Activated CD8-positive, alpha-beta memory T cell treated with anti-CD3 and anti-CD28 coated beads for 36 hours (primary cell): ENCODE data around the gene UBAP2. TPM values are rescaled to one million over a fixed set of nuclear protein-coding genes. Genes with fewer than 3 reads are reported as not detected.

Experiments used
- CTCF ChIA-PET: fragments of 350-600 bp; sonication (Branson Sonifier 250); formaldehyde crosslinking; loops from one replicate; lab custom pipeline; 2021; ENCODE audit warnings: antibody characterized with exemption; lab: Charles Lee
- POLR2A ChIA-PET: fragments of 350-600 bp; sonication (Branson Sonifier 250); formaldehyde crosslinking; loops from one replicate; lab custom pipeline; 2021; ENCODE audit warnings: antibody characterized with exemption; lab: Charles Lee
- total RNA-seq, 2 experiments: library from RNA; stranded (reverse); gene quantifications; one replicate each; pipeline ENCODE4 v1.2.3, GENCODE V29; 2021

UBAP2 gene
- total RNA-seq, 2 experiments from 2014 or later, result 52.1 to 53.6 TPM

- ChIA-PET CTCF (no interaction called here), POLR2A (no interaction called here)
These were observed 108.5 kb downstream of the UBAP2 start for GRCh38 chr9:33939924-33940874.

DNA sequence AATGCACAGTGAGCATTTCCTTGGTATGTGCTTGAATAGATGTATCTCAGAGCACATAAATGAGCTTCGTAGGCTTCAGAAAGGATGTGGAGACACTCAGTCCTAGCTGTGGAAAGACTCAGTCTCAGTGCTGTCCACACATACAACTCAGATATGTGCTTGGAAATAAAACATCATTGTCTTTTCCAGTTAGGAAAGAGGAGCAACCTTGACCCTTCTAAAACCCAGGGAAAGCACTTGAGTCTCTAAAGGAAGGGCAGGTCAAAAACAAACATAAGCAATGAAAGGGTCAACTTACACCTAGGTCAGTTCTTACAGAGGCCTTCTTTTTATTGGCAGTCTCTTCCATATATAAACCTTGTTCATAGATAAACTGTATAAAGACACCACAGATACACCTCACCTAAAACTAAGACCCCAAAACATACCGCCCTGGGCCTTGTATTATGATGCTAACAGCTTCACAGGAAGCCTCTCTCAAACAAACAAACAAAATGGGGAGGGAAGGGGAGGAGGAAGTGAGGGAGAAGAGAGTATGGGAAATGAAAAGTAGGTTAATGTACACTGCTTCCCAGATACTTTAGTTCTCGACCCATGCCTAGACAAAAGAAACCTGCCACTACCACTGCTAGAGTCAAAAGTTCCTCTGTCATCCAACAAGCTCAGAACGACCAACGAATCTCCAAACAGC, 114.4 kb downstream of the UBAP2 start:
- CTCF ChIA-PET, result no interaction called here

GRCh38 chr9:33932078-33932807, 116.4 kb downstream of the UBAP2 start:
- POLR2A ChIA-PET, result no interaction called here
- CTCF ChIA-PET, result interaction anchor here (0.9 kb wide), 1 partner anchor 56 kb away, joined by 3 read pairs; no protein-coding TSS in a partner anchor

More for the DNA sequence above, 114.4 kb downstream of the UBAP2 start:
- POLR2A ChIA-PET, result interaction anchor here (0.6 kb wide), 1 partner anchor 114 kb away, joined by 4 read pairs; no protein-coding TSS in a partner anchor

- ChIA-PET POLR2A (no interaction called here), CTCF (no interaction called here)
These were observed 117.4 kb downstream of the UBAP2 start for GRCh38 chr9:33931326-33931725.

GRCh38 chr9:33927694-33928093, 121.0 kb downstream of the UBAP2 start:
- CTCF ChIA-PET, result no interaction called here
- POLR2A ChIA-PET, result no interaction called here

DNA sequence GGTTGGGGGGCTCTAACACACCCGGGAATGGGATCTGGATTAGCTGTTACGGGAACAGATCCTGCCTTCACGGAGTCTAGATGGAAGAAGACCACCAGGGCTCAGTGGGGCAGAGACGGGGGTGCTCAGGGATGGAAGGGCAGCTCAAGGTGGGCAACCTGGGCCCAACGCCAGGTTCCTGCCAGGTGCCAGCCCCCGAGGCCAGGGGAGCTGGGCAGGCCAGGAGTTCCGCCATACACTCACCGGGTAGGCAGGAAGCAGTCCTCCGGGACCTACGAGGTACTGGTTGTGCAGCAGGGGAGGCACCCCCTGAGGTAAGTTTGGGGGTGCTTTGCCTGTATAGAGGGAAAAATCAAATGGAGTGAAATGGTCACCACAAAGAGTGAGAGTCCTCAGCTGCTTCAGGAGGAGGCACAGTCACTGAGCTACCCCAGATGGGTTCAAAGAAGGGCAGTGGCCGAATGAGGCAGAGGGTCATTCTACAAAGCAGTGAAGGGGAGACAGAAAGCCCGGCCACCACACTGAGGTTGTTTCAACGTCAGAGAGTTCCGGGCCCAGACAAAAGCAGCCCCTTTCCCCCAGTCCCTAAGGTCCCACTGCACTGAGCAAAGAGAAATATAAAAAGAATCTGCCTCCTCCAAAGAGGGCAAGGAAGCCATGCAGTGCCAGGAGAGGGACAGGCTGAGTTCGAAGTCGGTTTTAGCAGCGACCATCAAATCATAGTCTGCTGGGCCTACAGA, 121.8 kb downstream of the UBAP2 start:
- POLR2A ChIA-PET, result no interaction called here
- CTCF ChIA-PET, result interaction anchor here (0.8 kb wide), 1 partner anchor 147 kb away, joined by 3 read pairs; no protein-coding TSS in a partner anchor

DNA sequence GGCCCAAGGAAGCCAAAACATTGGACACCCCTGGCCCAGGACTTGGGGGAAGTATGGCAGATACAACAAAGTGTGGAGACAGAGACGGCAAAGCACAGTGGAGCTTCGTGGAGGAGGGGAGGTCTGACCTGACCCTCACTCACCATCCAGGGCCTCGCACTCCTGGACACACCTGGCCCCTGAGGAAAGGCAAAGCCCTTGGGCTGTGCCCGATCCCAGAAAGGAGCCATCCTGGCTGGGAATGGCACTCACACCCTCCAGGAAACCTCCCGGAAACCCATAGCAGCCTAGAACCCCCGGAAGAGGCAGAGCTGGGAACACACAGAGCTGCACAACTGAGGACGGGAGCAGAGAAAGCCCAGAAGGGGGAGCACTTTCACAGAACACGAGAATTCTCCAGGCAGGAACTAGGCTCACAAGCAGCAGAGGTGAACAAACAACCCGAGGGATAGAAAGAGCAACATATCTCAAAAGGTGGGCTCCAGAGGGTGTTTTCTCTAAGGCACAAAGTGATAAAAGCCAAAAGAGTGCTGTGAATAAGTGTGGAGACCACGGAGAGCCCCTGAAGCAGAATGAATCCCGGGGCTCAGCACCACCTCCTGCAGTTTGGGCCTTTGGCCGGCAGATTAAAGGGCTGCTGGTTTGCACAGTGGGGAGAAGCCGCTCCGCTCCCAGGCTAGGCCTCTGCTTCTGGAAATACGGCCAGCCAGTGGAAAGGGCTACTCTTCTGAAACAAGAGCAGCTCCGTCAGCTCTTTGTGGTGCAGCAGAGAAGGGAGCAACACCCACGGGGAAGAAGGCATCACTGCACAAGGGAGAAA, 123.5 kb downstream of the UBAP2 start:
- ChIA-PET CTCF (interaction anchor here (1.2 kb wide), 1 partner anchor 10 kb away, joined by 4 read pairs; no protein-coding TSS in a partner anchor), POLR2A (no interaction called here)

DNA sequence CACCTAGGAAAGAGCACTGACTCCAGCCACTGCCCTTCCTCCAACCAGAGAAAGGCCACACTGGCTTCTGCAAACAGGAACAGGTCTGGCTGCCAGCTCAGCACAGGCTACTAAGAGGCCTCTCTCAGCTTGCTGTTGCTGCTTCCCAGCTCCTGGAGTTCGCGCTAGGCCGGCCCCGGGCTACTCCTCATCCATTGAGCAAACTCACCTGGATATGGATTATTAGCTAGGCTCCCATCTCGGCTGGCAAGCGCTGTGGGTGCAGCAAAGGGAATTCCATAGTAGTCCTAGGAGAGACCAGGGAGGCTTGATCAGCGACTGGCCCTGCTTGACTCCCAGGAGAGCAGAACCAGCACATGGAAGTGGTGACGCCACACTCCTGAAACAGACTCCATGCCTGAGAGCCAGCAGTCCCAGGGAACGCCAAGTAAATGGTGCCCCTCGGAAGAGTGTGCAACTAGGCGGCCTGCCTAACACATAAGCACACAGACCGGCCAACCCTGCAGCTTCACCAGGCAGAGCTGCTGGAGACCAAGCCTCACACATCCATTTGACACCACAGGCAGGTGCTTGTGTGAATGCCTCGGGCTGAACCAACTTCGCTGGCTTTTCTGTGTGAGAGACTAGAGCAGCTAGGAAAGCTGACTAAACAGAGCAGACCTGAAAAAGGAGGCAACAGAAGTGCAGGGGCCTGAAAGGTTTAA, 124.5 kb downstream of the UBAP2 start:
- ChIA-PET POLR2A (no interaction called here), CTCF (interaction anchor here (1.2 kb wide), 1 partner anchor 9 kb away, joined by 4 read pairs; no protein-coding TSS in a partner anchor)

- ChIA-PET CTCF (no interaction called here), POLR2A (no interaction called here)
These were observed 125.6 kb downstream of the UBAP2 start for GRCh38 chr9:33923079-33923478.

GRCh38 chr9:33921967-33922895, 126.5 kb downstream of the UBAP2 start:
- ChIA-PET CTCF (no interaction called here), POLR2A (no interaction called here)

GRCh38 chr9:33919276-33919897, 129.3 kb downstream of the UBAP2 start:
- ChIA-PET POLR2A (no interaction called here), CTCF (no interaction called here)

DNA sequence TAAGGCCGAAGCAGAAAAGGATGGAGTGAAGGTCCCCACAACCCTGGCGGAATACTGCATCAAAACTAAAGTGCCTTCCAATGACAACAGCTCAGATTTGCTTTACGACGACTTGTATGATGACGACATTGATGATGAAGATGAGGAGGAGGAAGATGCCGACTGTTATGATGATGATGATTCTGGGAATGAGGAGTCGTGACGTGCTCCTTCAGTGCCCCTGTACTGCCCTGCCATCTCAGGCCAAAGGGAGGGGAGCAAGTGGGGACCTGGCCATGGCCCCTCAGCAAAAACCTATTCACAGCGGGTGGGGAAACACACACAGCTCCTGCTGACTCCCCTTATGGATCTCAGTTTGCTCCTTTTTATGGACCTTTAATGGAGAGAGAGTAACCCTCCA, 131.7 kb downstream of the UBAP2 start:
- ChIA-PET CTCF (no interaction called here), POLR2A (no interaction called here)

GRCh38 chr9:33914887-33915628, 133.6 kb downstream of the UBAP2 start:
- ChIA-PET CTCF (interaction anchor here (0.7 to 1.0 kb wide), 3 partner anchors 10 to 196 kb away, joined by 3 to 4 read pairs (median 4); no protein-coding TSS in a partner anchor), POLR2A (interaction anchor here (1.0 kb wide), 1 partner anchor 97 kb away, joined by 3 read pairs; no protein-coding TSS in a partner anchor)

DNA sequence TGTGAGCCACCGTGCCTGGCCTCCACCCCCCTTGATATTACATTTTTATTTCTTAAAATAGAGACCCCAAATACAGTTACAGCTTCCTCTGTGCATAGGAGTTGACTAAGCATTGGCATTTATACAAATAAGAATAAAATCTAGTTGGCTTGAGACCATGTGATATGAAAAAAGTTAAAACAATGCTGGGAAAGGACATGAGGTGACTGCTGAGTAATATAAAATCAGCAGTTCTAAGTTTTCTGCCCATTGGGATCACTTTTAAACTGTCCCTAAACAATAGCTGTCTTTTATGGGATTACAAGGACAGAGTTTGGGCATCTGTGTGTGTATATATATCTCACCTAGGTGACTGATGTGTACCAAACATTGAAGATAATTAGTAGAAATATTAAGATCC, 135.1 kb downstream of the UBAP2 start:
- ChIA-PET POLR2A (no interaction called here), CTCF (no interaction called here)

DNA sequence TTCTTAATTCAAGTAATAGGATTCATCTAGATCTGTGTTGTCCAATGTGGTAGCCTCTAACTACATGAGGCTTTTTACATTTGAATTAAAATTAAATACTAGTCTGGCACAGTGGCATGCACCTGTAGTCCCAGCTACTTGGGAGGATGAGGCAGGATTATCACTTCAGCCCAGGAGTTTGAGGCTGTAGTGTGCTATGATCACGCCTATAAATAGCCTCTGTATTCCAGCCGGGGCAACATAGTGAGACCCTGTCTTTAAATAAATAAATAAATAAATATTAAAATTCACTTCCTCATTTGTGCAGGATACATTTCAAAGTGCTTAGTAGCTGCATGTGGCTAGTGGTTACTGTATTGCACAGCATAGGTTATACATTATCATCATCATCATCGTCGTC, 139.9 kb downstream of the UBAP2 start:
- CTCF ChIA-PET, result no interaction called here
- POLR2A ChIA-PET, result no interaction called here
